NK-92 (cell line): ENCODE data around the gene NFKB1.

Source experiments
- DNase-seq: peaks from one replicate; lab custom pipeline; 2025; ENCODE audit not compliant: unreplicated experiment; lab: John Stamatoyannopoulos, UW

NFKB1 gene

DNA sequence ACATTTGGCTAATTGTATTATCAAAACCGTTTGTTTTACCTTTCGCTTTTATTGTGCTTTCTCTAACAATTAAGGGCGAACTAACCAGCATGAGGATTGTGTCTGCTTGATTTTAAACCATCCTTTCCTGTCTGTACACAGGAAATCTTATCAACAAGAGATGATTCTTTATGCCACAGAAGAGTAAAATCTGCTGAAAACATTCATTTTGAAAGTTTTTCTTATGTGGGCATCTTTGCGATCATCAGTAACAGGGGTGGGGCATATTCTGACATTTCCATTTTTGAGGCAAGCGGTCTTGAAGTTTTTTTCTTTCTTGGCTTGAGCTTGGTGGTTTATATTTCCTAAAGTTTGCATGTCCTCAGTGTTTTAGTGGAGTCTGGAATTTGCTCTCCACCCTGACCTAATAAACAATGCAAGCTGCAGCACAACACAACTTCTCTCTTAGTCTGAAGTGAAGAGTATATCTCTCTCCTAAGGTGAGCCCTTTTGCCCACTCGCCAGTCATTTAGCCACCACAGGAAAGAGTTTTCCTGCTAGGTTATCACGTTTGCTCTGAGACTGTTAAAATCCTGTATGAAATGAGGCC, 26.6 kb downstream of the NFKB1 start:
- DNase-seq, result no peak

GRCh38 chr4:102529977-102530376, 28.8 kb downstream of the NFKB1 start:
- DNase-seq, result no peak

GRCh38 chr4:102530986-102531385, 29.8 kb downstream of the NFKB1 start:
- DNase-seq, result no peak

DNA sequence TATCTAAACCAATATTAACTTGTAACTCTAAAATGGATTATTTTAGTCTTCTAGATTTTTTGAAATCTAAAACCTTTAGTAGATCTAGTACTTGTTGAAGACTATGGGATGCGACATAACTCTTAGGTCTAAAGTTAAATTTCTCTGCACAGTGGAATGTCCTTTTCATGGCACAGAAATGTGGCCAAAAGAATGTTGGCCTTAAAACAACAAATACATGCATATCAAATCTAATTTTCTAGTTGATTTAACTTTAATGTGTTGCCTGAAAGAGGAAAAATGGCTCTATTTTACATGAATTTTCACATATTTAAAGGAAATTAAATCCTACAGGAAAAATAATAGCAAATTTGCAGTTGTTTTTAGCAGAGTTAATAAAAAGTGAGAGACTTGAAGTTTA, 30.3 kb downstream of the NFKB1 start:
- DNase-seq, result no peak

DNA sequence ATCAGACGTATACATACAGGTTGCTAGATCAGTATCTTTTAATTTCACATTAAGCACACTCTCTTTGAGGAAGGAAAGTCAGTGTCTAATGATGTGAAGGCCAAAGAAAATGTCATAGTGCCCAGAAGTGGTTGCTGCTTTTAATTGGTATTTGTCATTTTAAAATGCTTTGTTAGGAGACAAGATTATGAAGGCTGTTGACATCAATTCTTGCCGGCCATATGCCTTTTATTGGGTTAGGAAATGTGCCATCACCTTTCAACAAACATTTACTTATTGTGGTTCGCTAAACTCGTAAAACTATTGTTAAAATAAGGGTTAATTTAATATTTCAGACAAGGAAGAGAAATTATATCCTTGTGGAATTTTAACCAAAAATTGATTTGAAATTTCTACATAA, 32.2 kb downstream of the NFKB1 start:
- DNase-seq, result no peak

DNA sequence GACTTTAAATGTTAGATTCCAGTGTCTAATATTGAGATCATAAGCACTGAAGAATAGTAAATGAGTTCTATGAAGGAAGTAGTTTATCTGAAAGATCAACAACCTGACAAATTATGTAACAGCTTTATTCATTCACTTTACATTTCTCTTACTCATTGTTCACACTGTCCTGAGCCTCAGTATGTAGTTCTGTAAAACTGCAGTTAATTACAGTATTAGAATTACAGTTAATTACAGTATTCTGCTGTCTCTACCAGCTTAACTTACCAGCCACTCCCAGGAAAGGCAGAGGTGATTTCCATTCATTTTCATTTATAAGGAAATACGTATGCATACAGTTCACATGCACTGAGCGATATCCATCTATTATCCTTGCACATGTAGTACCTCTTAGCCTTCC, 32.7 kb downstream of the NFKB1 start:
- no peak for DNase-seq

DNA sequence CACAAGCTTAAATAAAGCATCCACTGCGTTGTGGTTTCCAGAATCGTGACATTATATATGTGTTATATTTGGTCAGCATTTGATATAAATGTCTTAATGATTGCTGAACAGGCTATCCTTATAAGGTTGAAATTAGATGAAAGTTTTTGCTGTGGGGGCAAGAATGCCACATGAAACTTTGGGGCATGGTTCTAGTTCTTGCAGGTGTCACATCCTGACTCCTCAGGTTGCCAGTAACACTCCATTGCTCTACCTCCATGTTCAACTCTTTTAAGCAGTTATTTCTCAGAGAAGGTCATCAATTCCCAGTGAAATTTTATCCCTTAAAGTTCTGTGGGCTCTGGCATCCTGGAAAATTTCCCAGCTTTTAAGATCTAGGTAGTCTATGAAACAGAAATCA, 33.7 kb downstream of the NFKB1 start:
- DNase-seq, result no peak

GRCh38 chr4:102535398-102536082, 34.4 kb downstream of the NFKB1 start:
- no peak for DNase-seq

- no peak for DNase-seq
These were observed 35.6 kb downstream of the NFKB1 start for GRCh38 chr4:102536768-102537167.

GRCh38 chr4:102537269-102537668, 36.1 kb downstream of the NFKB1 start:
- no peak for DNase-seq

GRCh38 chr4:102541697-102542096, 40.5 kb downstream of the NFKB1 start:
- DNase-seq, result no peak

GRCh38 chr4:102543030-102543928, 42.1 kb downstream of the NFKB1 start:
- no peak for DNase-seq

- DNase-seq, result no peak
These were observed 45.5 kb downstream of the NFKB1 start for GRCh38 chr4:102546635-102547034.

GRCh38 chr4:102547973-102548372, 46.8 kb downstream of the NFKB1 start:
- no peak for DNase-seq

GRCh38 chr4:102551958-102552565, 50.9 kb downstream of the NFKB1 start:
- no peak for DNase-seq

DNA sequence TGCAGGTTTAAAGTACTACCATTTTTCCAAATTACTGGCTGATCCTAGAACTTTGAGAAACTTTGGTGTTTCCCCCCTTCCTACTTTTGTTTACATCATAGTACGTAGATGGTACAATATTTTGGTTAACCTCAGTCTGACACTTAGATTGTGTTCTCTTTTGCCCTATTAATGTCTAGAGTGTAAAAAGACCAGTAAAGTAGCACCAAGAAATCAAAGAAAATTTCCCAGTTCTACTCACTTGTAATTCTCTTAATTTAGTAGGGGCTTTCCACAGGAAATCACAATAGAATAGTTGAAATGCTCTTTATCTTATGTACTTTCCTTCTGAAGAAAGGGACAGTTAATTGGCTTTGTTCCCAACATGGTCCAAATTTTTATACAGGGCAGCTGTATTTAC, 51.6 kb downstream of the NFKB1 start:
- DNase-seq, result no peak

- no peak for DNase-seq
These were observed 52.8 kb downstream of the NFKB1 start for GRCh38 chr4:102553982-102554381.

- DNase-seq, result no peak
These were observed 53.3 kb downstream of the NFKB1 start for GRCh38 chr4:102554482-102554881.

- no peak for DNase-seq
These were observed 53.8 kb downstream of the NFKB1 start for GRCh38 chr4:102554992-102555391.

DNA sequence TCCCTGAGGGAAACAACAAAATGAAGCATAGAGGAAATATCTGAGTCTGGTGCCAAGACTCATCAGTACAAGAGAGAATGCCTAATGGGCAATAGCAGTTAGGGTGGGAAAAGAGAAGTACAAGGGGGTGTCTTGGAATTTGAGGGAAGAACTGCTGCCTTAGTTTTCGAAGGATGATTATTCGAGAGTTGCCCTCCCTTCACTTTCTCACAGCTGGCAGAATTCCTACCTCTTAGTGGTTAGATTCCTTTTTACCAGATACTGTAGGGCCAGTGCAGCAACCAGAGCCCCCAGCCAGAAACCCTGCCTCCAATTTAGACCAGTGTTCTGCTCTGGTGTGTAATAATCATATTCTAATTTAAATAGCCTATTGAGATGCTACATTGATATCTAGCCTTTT, 56.5 kb downstream of the NFKB1 start:
- DNase-seq, result no peak

GRCh38 chr4:102560115-102560514, 59.0 kb downstream of the NFKB1 start:
- DNase-seq, result no peak
